HG03159 (cell line): ENCODE data around the gene ESPN.
"Not testable (repeated sequence)": the region's sequence is repeated elsewhere in the genome, so short reads cannot be mapped to it uniquely, and the experiment has no call there.

ENCODE experiments used
- ATAC-seq: cut with Tn5 transposase; IDR thresholded peaks from one replicate; pipeline ENCODE4 v1.9.1; 2021; ENCODE audit warnings: mild to moderate bottlenecking, moderate library complexity; ENCODE audit not compliant: unreplicated experiment

ESPN gene

GRCh38 chr1:6477039-6477820 is 52.7 kb downstream of the ESPN start:
- ATAC-seq = no peak

- ATAC-seq = no peak
Observed at GRCh38 chr1:6481820-6482219, 57.2 kb downstream of the ESPN start.

GRCh38 chr1:6483017-6483760 is 58.6 kb downstream of the ESPN start:
- ATAC-seq = no peak

- ATAC-seq = no peak
Observed at GRCh38 chr1:6483761-6484117, 59.2 kb downstream of the ESPN start.

GRCh38 chr1:6484826-6485167 is 60.2 kb downstream of the ESPN start:
- no peak for ATAC-seq

- ATAC-seq = no peak
Observed at GRCh38 chr1:6485168-6486101, 60.9 kb downstream of the ESPN start.

GRCh38 chr1:6486433-6487011 is 61.9 kb downstream of the ESPN start:
- ATAC-seq = peak; percentile 48

- ATAC-seq = no peak
Observed at GRCh38 chr1:6487804-6488484, 63.4 kb downstream of the ESPN start.

GRCh38 chr1:6488602-6489382 is 64.2 kb downstream of the ESPN start:
- no peak for ATAC-seq

- ATAC-seq = no peak
Observed at GRCh38 chr1:6489383-6489765, 64.8 kb downstream of the ESPN start.

- peak; percentile 58 for ATAC-seq
Observed at GRCh38 chr1:6489799-6490180, 65.2 kb downstream of the ESPN start.

- peak; percentile 36 for ATAC-seq
Observed at GRCh38 chr1:6490181-6491080, 65.9 kb downstream of the ESPN start.

GRCh38 chr1:6491081-6491449 is 66.5 kb downstream of the ESPN start:
- no peak for ATAC-seq

GRCh38 chr1:6491480-6491962 is 66.9 kb downstream of the ESPN start, which contains the start of gene PLEKHG5:
Gene PLEKHG5 (minus strand): TSS chr1:6491667. CDS start chr1:6477571, 14,096 bp downstream.
- ATAC-seq = no peak

- no peak for ATAC-seq
Observed at GRCh38 chr1:6491966-6492365, 67.4 kb downstream of the ESPN start.

GRCh38 chr1:6493834-6494223 is 69.3 kb downstream of the ESPN start:
- ATAC-seq = not testable (repeated sequence)

- ATAC-seq = no peak
Observed at GRCh38 chr1:6494627-6495026, 70.1 kb downstream of the ESPN start.

GRCh38 chr1:6495041-6495441 is 70.5 kb downstream of the ESPN start:
- ATAC-seq = no peak
